ENCODE results near the gene CAMTA1. TPM values are rescaled to one million over a fixed set of nuclear protein-coding genes. Genes with fewer than 3 reads are reported as not detected.

The CAMTA1 gene
- total RNA-seq, 2 donors from 2014 or later: 100 to 102 TPM

DNA sequence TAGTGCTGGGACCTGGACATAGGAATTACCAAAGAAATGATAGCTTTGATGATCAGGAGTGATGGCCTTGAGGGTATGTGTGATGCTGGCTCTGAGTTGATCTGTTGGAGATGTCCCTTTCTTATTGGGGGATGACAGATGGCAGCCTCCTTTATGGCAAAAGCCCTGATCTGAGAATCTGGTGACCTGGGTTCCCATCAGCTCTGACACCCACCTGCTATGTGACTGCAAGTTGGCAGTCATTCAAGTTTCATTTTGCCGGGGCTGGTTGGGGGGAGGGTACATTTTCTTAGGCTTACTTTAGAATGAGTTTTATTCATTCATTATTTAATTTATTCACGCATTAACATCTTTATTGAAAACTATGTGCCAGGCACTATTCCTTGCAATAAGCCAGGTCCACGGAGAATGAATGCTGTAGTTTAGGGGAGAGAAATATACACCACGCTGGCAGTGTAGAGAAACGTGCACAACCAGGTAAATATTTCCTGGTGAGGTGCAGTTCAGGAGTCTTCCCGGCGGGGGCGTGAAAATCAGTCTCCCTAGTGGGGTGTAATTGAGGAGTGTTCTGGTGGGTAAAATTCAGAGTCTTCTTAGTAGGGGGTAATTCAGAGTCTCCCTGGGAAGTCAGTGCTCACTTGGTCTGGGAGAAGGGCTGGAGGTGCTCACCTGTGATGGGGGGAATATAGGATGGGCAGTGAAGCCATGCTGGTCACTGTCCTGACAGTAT is 401.3 kb downstream of the CAMTA1 start:
- intact Hi-C loops (cut with DNase I): no loop called here
- H3K4me3 ChIP-seq: no peak overlapping the region
- no peak for DNase-seq (ENCODE audit: low spot score)
- TF ChIP-seq CTCF (IDR thresholded peaks at IDR 0.05) (no peak), POLR2AphosphoS5 (IDR thresholded peaks at IDR 0.05) (no peak)
- no peaks in the 10 kb centered on the region for H3K27me3 ChIP-seq (replicated peaks; ENCODE audit: insufficient read depth)
- no peak overlapping the region for H3K27ac ChIP-seq
- WGBS: 49% methylated on average over 8 of the region's 8 CpGs
- no peaks in the 10 kb centered on the region for H3K9me3 ChIP-seq
- H3K4me1 ChIP-seq (replicated peaks): no peaks in the 10 kb centered on the region
- no peaks in the 10 kb centered on the region for H3K36me3 ChIP-seq

- Histone ChIP-seq H3K27me3 (replicated peaks; ENCODE audit: insufficient read depth) (no peaks in the 10 kb centered on the region), H3K27ac (no peak overlapping the region), H3K4me1 (replicated peaks) (no peaks in the 10 kb centered on the region), H3K36me3 (no peaks in the 10 kb centered on the region), H3K9me3 (no peaks in the 10 kb centered on the region), H3K4me3 (no peak overlapping the region)
- 63% methylated on average over 4 of the region's 4 CpGs for WGBS
- intact Hi-C loops (cut with DNase I): no loop called here
- DNase-seq (ENCODE audit: low spot score): no peak
- TF ChIP-seq POLR2AphosphoS5 (IDR thresholded peaks at IDR 0.05) (no peak), POLR2A (IDR thresholded peaks at IDR 0.05) (no peak), CTCF (IDR thresholded peaks at IDR 0.05) (no peak)
Measured at GRCh38 chr1:7187112-7187493, 401.8 kb downstream of the CAMTA1 start.

- WGBS: 92% methylated on average over 3 of the region's 3 CpGs
- no peak for TF ChIP-seq CTCF (IDR thresholded peaks at IDR 0.05)
- no peak for TF ChIP-seq POLR2A (IDR thresholded peaks at IDR 0.05)
- no peak for TF ChIP-seq POLR2AphosphoS5 (IDR thresholded peaks at IDR 0.05)
- no peak overlapping the region for H3K4me3 ChIP-seq
- DNase-seq (ENCODE audit: low spot score): no peak
- no peaks in the 10 kb centered on the region for H3K27me3 ChIP-seq (replicated peaks; ENCODE audit: insufficient read depth)
- intact Hi-C loops (cut with DNase I): no loop called here
- H3K27ac ChIP-seq: no peak overlapping the region
- H3K36me3 ChIP-seq: no peaks in the 10 kb centered on the region
- H3K4me1 ChIP-seq (replicated peaks): no peaks in the 10 kb centered on the region
- H3K9me3 ChIP-seq: no peaks in the 10 kb centered on the region
Measured at GRCh38 chr1:7190261-7190660, 405.0 kb downstream of the CAMTA1 start.

DNA sequence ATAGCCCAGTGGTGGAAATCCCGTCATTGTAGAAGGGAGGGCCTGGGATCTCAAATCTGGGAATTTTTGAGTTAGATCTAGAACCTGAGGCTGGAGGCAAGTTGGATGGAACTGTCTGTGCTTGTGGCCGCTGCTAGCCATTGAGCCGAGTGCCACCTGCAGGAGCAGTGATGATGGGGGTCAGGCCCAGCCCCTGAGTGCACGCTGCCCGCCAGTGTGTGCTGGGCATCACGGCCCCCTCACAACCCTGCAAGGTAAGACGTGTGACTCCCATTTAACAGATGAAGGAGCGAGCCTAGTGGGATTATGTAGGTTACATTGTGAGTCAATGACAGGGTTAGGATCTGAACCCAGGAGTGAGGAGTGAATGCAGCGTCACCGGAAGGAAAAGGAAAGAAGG is 407.2 kb downstream of the CAMTA1 start:
- Histone ChIP-seq H3K4me1 (replicated peaks) (no peaks in the 10 kb centered on the region), H3K36me3 (no peaks in the 10 kb centered on the region), H3K9me3 (no peaks in the 10 kb centered on the region), H3K27me3 (replicated peaks; ENCODE audit: insufficient read depth) (no peaks in the 10 kb centered on the region), H3K27ac (no peak overlapping the region), H3K4me3 (no peak overlapping the region)
- 90% methylated on average over 10 of the region's 10 CpGs for WGBS
- TF ChIP-seq POLR2A (IDR thresholded peaks at IDR 0.05) (no peak), CTCF (IDR thresholded peaks at IDR 0.05) (no peak), POLR2AphosphoS5 (IDR thresholded peaks at IDR 0.05) (no peak)
- DNase-seq (ENCODE audit: low spot score): no peak
- intact Hi-C loops (cut with DNase I): no loop called here

All from prostate gland (tissue), 2 donors.